NCI-H774 (cell line): Measurements from ENCODE around the gene NHERF1.

Experiments used
- DNase-seq: peaks from one replicate; lab custom pipeline; 2025; lab: John Stamatoyannopoulos, UW

The NHERF1 gene

GRCh38 chr17:74732042-74732867 lies 16.2 kb upstream of the NHERF1 start:
- no peak for DNase-seq

DNA sequence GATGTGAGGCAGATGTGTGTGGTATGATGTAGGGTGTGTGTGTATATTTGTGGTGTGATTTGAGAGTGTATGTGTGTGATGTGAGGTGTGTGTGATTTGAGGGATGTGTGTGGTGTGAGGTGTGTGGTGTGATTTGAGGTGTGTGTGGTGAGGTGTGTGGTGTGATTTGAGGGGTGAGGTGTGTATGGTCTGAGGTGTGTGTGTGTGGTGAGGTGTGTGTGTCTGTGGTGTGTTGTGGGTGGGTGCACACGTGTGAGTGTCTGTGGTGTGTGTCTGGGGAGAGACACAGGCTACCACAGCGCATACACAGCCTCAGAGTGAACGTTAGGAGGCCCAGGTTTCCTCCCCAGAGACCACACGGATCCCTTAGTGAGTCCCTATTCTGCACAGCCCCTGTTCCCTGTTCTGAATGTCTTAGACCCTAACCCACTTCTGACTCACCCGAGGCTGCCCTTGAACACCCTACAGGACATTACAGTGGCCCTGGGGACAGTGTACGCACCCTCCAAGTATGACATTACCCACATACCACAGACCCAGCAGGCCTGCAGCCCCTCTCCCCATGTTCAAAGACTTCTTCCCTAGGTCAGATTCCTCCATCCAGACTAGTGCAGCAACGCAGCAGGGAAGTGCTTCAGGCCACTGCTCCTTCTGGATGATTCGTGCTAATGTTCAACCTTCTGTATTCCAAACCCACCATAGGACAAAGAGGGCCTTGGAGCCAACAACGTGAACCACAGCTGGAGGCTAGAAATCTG lies 14.9 kb upstream of the NHERF1 start:
- no peak for DNase-seq

GRCh38 chr17:74734256-74734655 lies 14.2 kb upstream of the NHERF1 start:
- DNase-seq, result no peak

DNA sequence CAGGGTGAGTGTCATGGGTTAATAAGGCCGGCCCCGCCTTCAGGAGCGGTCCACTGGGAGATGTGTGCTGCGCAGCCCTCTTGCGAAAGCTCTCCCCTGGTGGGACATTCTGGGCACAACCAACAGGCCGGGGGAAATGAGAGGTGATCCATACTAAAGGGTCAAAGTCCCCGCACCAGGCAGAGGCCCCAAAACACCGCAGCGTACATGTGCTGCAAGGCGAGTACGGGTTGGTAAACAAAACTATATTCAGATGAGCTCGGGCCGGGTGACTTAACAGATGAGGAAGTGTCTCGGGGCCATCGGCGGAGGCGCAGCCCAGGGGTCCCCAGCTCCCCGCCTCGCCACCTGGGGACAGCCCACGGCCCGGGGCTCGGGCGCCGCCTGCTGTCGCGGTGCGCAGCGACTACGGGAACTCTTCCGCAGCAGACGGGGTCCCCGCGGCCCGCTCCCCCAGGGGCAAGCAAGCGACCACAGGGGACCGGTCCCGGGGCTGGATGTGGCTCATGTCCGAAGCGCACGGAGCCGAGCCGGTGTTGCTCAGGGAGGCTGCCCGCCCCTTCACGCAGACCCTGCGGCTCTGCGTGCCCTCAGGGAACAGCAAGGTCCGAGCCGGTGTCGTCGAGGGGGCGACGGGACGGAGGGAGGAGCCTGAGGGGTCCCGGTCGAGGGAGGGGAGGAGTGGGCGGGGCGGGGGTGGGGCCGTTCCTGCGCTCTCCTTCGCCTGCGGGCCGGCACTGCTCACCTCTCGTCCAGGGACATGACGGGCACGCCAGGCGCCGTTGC lies 11.7 kb upstream of the NHERF1 start, which contains the start of gene RAB37:
Gene RAB37 (plus strand): TSS at position 744 of the 786 bp plus-strand sequence. CDS start 17 bp downstream, at position 761.
- no peak for DNase-seq

GRCh38 chr17:74737299-74738050 lies 11.0 kb upstream of the NHERF1 start:
- DNase-seq, result no peak

GRCh38 chr17:74738051-74738996 lies 10.1 kb upstream of the NHERF1 start:
- DNase-seq, result no peak

- DNase-seq, result no peak
Measured at GRCh38 chr17:74739227-74739831, 9.1 kb upstream of the NHERF1 start.

DNA sequence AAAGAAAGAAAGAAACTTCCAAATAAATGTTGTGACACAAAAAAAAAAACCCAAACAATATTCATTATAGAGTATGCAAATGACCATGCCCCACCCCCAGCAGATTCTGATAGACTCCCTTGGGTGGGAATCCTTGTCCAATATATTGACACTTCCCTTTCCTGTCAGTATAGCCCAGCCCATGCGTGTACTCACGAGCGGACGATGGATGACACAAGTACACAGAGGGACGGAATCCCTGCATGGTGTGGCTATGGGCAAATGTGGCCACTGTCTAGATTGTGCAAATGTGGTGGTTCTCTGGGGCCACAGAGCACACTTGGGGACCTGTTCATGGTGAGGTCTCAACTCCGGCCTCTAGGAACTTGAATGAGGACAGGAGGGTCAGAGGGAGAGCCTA lies 8.3 kb upstream of the NHERF1 start:
- DNase-seq, result no peak

DNA sequence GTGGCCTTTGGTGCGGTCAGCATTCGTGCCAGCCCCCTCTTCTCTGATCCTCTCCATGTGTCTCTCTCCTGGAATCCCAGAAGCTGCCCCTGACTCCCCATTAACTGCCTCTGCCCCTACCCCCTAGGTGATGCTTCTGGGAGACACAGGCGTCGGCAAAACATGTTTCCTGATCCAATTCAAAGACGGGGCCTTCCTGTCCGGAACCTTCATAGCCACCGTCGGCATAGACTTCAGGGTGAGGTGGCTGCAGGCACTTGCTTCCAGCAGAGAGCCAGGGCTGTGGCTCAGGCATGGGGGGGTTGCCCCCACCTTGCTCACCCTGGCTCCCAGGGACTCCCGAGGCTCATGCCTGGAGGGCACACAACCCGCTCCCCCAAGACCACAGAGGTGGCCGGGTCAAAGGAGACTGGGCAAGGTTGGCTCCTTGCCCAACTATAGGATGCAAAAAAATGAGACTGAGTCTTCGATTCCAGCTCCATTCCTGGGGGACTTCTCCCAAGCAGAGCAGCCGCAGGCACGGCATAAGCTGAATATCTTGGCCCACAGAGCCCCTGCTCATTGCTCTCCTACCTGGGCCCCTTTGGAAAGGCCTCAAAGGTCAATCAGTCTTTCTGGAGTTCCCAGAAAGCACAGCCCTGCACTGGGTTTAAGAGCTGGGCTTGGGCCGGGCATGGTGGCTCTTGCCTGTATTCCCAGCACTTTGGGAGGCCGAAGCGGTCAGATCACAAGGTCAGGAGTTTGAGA lies 7.6 kb upstream of the NHERF1 start:
- DNase-seq, result no peak

- DNase-seq, result no peak
Measured at GRCh38 chr17:74742153-74742515, 6.3 kb upstream of the NHERF1 start.

GRCh38 chr17:74742978-74743545 lies 5.4 kb upstream of the NHERF1 start:
- DNase-seq, result no peak

- no peak for DNase-seq
Measured at GRCh38 chr17:74743755-74744154, 4.7 kb upstream of the NHERF1 start.

- DNase-seq, result no peak
Measured at GRCh38 chr17:74744349-74744713, 4.1 kb upstream of the NHERF1 start.

DNA sequence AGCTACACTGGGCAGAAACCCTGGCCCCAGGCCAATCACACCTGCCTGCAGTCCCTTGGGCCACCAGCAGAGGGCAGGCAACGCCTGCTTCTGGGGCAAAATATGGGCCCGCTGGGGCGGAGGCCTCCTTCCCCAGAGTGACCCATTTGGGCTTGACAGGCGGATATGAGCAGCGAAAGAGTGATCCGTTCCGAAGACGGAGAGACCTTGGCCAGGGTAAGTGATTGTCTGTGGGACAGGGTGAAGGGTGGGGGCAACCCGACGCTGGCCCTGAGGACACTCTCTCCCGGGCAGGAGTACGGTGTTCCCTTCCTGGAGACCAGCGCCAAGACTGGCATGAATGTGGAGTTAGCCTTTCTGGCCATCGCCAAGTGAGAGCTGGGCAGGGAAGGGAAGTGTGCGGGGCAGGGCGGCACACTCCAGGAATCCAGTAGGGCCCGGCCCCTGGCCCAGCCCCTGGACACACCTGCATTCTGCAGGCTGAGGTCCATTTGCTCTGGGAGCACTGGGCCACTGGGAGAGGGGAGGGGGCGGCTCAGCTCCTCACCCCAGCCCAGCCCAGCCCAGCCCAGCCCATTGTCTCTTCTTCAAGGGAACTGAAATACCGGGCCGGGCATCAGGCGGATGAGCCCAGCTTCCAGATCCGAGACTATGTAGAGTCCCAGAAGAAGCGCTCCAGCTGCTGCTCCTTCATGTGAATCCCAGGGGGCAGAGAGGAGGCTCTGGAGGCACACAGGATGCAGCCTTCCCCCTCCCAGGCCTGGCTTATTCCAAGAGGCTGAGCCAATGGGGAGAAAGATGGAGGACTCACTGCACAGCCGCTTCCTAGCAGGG lies 3.5 kb upstream of the NHERF1 start:
- peak; percentile 78 for DNase-seq

GRCh38 chr17:74745548-74746177 lies 2.8 kb upstream of the NHERF1 start:
- DNase-seq, result no peak

DNA sequence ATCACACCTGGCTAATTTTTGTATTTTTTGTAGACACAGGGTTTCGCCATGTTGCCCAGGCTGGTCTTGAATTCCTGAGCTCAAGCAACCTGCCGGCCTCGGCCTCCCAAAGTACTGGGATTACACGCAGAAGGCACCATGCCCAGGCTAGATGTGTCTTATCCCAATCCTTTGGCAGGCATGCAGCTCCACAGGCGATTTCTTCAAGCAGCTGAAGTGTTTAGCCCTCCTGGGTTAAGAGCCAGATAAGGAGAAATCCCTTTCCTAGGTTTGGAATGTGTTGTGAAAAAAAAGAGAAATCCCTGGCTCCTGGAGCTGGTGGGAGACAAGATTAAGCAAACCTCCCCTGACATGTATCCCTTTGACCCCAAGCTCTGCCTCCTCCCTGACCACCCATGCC lies 2.1 kb upstream of the NHERF1 start:
- no peak for DNase-seq

GRCh38 chr17:74746922-74747321 lies 1.5 kb upstream of the NHERF1 start:
- no peak for DNase-seq

DNA sequence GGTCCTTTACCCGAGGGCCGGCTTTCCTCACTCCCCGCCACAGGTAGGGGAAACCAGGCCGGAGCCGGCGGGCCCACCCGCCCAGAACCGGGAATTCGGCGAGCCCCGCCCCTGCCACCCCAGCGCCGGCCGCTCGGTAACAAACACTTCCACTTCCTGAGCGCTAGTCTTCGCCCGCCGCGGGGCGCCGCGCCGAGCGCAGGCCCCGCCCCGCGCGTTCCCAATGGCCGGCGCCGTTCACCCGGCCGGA lies 224 bp upstream of the NHERF1 start:
- DNase-seq, result no peak
